Nephron progenitor cell (in vitro differentiated cells): ENCODE data around the gene PHRF1.

ENCODE experiments used
- DNase-seq: peaks from one replicate; pipeline ENCODE4 v3.0.0; 2021
- H3K27ac Mint-ChIP-seq: 2 replicates; pipeline ENCODE4 v1.8.0; 2021; ENCODE audit warnings: mild to moderate bottlenecking, moderate library complexity, mixed read lengths
- H3K27me3 Mint-ChIP-seq: 2 replicates; pipeline ENCODE4 v1.8.0; 2021; ENCODE audit warnings: mild to moderate bottlenecking, low read depth, mixed read lengths; ENCODE audit not compliant: poor library complexity
- H3K36me3 Mint-ChIP-seq: 2 replicates; pipeline ENCODE4 v1.8.0; 2021; ENCODE audit warnings: low read depth, mixed read lengths
- H3K4me1 Mint-ChIP-seq: 2 replicates; pipeline ENCODE4 v1.8.0; 2021; ENCODE audit warnings: mixed read lengths
- H3K4me3 Mint-ChIP-seq: 2 replicates; pipeline ENCODE4 v1.8.0; 2021; ENCODE audit warnings: mild to moderate bottlenecking, moderate library complexity, mixed read lengths
- H3K9me3 Mint-ChIP-seq: 2 replicates; pipeline ENCODE4 v1.8.0; 2021; ENCODE audit warnings: mild to moderate bottlenecking, moderate library complexity, mixed read lengths
- TF ChIP-seq, protein P1 (sequence below): fragments of 200-600 bp; sonication (generic); IDR thresholded peaks from 2 replicates; pipeline ENCODE4 v1.5.0; 2021; ENCODE audit warnings: antibody characterized with exemption

The PHRF1 gene

DNA sequence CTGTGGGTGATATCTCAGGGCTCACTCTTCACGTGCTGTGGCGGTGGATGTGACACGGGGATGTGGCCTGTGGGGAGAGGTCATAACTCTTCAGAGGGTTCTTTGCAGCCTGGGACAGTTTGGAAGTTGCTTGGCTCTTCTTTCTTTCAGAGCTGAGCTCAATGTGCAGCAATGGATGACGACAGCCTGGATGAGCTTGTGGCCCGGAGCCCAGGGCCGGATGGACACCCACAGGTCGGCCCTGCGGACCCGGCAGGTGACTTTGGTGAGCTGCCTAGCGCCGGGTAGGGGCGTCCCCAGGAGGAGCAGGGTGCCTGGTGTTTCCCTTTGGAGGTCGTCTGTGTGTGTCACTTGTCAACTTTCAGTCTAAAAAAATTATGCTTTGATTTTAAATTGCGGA lies 5.1 kb downstream of the PHRF1 start:
- TF ChIP-seq, protein P1, sequence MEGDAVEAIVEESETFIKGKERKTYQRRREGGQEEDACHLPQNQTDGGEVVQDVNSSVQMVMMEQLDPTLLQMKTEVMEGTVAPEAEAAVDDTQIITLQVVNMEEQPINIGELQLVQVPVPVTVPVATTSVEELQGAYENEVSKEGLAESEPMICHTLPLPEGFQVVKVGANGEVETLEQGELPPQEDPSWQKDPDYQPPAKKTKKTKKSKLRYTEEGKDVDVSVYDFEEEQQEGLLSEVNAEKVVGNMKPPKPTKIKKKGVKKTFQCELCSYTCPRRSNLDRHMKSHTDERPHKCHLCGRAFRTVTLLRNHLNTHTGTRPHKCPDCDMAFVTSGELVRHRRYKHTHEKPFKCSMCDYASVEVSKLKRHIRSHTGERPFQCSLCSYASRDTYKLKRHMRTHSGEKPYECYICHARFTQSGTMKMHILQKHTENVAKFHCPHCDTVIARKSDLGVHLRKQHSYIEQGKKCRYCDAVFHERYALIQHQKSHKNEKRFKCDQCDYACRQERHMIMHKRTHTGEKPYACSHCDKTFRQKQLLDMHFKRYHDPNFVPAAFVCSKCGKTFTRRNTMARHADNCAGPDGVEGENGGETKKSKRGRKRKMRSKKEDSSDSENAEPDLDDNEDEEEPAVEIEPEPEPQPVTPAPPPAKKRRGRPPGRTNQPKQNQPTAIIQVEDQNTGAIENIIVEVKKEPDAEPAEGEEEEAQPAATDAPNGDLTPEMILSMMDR = no peak
- H3K4me3 Mint-ChIP-seq = peak overlapping the region; percentile 28
- DNase-seq = no peak
- peak overlapping the region; percentile 97 for H3K27ac Mint-ChIP-seq
- H3K36me3 Mint-ChIP-seq = peaks cover 14% of the 10 kb centered on the region
- peaks cover 36% of the 10 kb centered on the region for H3K4me1 Mint-ChIP-seq
- no peaks in the 10 kb centered on the region for H3K9me3 Mint-ChIP-seq
- no peaks in the 10 kb centered on the region for H3K27me3 Mint-ChIP-seq

- no peaks in the 10 kb centered on the region for H3K27me3 Mint-ChIP-seq
- TF ChIP-seq, protein P1 = no peak
- peaks cover 36% of the 10 kb centered on the region for H3K4me1 Mint-ChIP-seq
Observed at GRCh38 chr11:581752-582151, 5.5 kb downstream of the PHRF1 start.

DNA sequence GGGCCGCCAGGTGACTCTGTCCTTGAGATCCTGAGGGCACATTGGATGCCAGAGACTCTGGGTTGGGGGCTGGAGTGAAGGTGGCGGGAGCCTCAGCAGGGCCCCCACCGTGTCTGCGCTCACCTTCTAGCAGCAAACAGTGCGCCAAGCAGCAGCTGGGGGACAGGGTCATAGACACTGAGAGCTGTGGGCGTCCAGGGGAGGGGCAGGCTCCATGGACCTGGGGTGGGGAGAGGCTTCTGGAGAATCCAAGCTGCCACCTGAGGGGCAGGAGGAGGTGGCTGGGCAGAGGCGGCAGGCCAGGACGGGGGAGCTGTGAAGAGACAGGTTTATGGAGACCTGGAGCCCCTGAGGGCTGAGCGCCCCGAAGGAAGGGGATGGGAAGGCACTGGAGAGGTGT lies 8.0 kb downstream of the PHRF1 start:
- peak overlapping the region; percentile 32 for H3K27ac Mint-ChIP-seq
- no peaks in the 10 kb centered on the region for H3K27me3 Mint-ChIP-seq
- no peaks in the 10 kb centered on the region for H3K9me3 Mint-ChIP-seq
- no peak overlapping the region for H3K4me3 Mint-ChIP-seq
- peaks cover 14% of the 10 kb centered on the region for H3K4me1 Mint-ChIP-seq
- no peak for DNase-seq
- peaks cover 33% of the 10 kb centered on the region for H3K36me3 Mint-ChIP-seq
- TF ChIP-seq, protein P1 = no peak

More at GRCh38 chr11:581752-582151, 5.5 kb downstream of the PHRF1 start:
- Mint-ChIP-seq H3K9me3 (no peaks in the 10 kb centered on the region), H3K27ac (no peak overlapping the region), H3K36me3 (peaks cover 17% of the 10 kb centered on the region), H3K4me3 (no peak overlapping the region)
- no peak for DNase-seq

GRCh38 chr11:586376-587316 lies 10.4 kb downstream of the PHRF1 start:
- H3K27ac Mint-ChIP-seq = peak overlapping the region; percentile 83
- TF ChIP-seq, protein P1 = no peak
- H3K4me3 Mint-ChIP-seq = no peak overlapping the region
- H3K9me3 Mint-ChIP-seq = no peaks in the 10 kb centered on the region
- H3K36me3 Mint-ChIP-seq = peaks cover 49% of the 10 kb centered on the region
- no peak for DNase-seq
- H3K27me3 Mint-ChIP-seq = no peaks in the 10 kb centered on the region
- H3K4me1 Mint-ChIP-seq = no peaks in the 10 kb centered on the region

- Mint-ChIP-seq H3K36me3 (peaks cover 49% of the 10 kb centered on the region), H3K27me3 (no peaks in the 10 kb centered on the region), H3K9me3 (no peaks in the 10 kb centered on the region), H3K27ac (peak overlapping the region; percentile 84), H3K4me3 (no peak overlapping the region), H3K4me1 (no peaks in the 10 kb centered on the region)
- no peak for DNase-seq
- TF ChIP-seq, protein P1 = no peak
Observed at GRCh38 chr11:587546-587945, 11.3 kb downstream of the PHRF1 start.
